Measurements from ENCODE around the gene SDK1.

SDK1 gene

DNA sequence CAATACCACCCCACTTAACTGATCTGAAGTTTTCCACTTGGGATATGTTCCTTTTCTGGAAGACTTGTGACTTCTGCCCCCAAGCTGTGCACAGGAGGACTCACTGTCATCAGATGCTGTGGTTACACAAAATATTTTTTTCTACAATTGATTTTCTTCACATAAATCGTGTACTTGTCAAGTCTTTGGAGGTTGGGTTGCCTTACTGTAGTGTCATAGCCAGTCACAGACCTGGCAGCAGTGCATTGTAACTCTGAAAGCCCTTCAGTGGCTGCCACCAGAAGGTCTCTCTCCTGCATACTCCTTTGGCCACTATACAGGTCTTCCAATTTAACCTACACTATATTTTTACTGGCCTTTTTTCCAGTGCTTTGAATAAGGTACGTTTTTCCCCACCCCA, 73.2 kb downstream of the SDK1 start:
- Histone ChIP-seq H3K27me3 (ENCODE audit: insufficient read depth, poor library complexity, severe bottlenecking) (no peaks in the 10 kb centered on the region), H3K36me3 (ENCODE audit: low read depth) (no peaks in the 10 kb centered on the region), H3K4me3 (ENCODE audit: severe bottlenecking) (no peak overlapping the region), H3K4me1 (ENCODE audit: insufficient read depth, poor library complexity, severe bottlenecking) (no peaks in the 10 kb centered on the region), H3K9me3 (ENCODE audit: severe bottlenecking) (no peaks in the 10 kb centered on the region), H3K27ac (ENCODE audit: poor library complexity, severe bottlenecking) (no peak overlapping the region)
- TF ChIP-seq, protein P1, sequence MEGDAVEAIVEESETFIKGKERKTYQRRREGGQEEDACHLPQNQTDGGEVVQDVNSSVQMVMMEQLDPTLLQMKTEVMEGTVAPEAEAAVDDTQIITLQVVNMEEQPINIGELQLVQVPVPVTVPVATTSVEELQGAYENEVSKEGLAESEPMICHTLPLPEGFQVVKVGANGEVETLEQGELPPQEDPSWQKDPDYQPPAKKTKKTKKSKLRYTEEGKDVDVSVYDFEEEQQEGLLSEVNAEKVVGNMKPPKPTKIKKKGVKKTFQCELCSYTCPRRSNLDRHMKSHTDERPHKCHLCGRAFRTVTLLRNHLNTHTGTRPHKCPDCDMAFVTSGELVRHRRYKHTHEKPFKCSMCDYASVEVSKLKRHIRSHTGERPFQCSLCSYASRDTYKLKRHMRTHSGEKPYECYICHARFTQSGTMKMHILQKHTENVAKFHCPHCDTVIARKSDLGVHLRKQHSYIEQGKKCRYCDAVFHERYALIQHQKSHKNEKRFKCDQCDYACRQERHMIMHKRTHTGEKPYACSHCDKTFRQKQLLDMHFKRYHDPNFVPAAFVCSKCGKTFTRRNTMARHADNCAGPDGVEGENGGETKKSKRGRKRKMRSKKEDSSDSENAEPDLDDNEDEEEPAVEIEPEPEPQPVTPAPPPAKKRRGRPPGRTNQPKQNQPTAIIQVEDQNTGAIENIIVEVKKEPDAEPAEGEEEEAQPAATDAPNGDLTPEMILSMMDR (IDR thresholded peaks at IDR 0.05; ENCODE audit: poor library complexity, severe bottlenecking), result no peak
- ATAC-seq (ENCODE audit: low read depth) (no peak), DNase-seq (ENCODE audit: low spot score) (no peak)

DNA sequence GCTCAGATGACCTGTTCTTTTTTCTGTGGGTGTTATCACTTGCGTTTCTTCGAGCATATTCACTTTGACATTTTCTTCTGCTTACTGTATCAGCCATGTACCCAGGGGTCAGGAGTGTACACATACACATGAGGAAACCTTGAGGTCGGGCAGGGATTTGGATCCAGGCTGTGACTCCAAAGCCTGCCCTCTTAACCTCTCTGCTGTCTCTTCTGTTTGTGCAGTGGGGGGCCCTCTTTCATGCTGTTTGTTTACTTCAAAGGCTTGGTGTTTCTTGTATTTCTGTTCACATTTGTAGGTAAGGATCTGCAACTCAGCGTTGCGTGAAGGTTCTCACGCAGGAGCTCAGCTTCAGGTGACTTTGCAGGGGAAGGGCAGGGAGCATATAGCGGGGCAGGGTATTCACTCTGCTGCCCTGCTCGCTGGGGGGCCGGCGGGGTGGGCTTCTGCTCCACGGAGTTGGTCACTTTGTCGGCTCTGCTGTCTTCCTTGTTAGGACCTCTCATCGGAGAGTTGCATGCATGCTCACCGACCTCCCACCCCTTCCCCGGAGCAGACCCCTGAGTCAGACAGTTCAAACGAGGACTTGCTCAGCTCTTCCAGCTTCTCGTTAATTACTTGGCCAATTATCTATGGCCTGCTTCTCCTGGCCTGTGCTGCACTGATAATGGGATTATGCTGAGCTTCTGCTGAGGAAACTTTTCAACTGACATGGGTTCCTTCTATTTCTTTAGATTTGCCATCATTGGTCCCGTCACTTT, 77.5 kb downstream of the SDK1 start:
- TF ChIP-seq, protein P1 (IDR thresholded peaks at IDR 0.05; ENCODE audit: poor library complexity, severe bottlenecking), result no peak
- Histone ChIP-seq H3K27ac (ENCODE audit: poor library complexity, severe bottlenecking) (no peak overlapping the region), H3K27me3 (ENCODE audit: insufficient read depth, poor library complexity, severe bottlenecking) (no peaks in the 10 kb centered on the region), H3K4me3 (ENCODE audit: severe bottlenecking) (no peak overlapping the region), H3K36me3 (ENCODE audit: low read depth) (no peaks in the 10 kb centered on the region), H3K4me1 (ENCODE audit: insufficient read depth, poor library complexity, severe bottlenecking) (no peaks in the 10 kb centered on the region), H3K9me3 (ENCODE audit: severe bottlenecking) (no peaks in the 10 kb centered on the region)
- DNase-seq (ENCODE audit: low spot score) (no peak), ATAC-seq (ENCODE audit: low read depth) (no peak)

DNA sequence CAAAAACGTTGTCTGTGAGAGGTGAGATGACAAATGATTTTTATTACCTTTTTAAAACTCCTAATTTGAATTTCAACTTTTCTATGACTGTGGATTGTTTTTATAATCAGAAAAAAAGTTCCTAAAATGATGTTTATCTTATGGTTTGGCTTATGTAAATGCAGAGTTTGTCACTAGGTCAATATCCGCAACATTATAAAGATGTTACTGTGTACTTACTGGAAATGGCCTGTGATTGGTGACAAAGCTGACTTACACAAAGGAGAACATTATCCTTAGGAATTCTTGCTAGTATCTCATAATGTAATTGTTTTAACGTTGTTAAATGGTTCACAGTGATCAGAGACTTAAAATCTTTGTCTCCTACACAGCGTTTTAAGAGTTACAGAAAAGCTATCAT, 79.0 kb downstream of the SDK1 start:
- Histone ChIP-seq H3K4me3 (ENCODE audit: severe bottlenecking) (no peak overlapping the region), H3K27me3 (ENCODE audit: insufficient read depth, poor library complexity, severe bottlenecking) (no peaks in the 10 kb centered on the region), H3K9me3 (ENCODE audit: severe bottlenecking) (no peaks in the 10 kb centered on the region), H3K36me3 (ENCODE audit: low read depth) (no peaks in the 10 kb centered on the region), H3K4me1 (ENCODE audit: insufficient read depth, poor library complexity, severe bottlenecking) (no peaks in the 10 kb centered on the region), H3K27ac (ENCODE audit: poor library complexity, severe bottlenecking) (no peak overlapping the region)
- ATAC-seq (ENCODE audit: low read depth), result no peak
- DNase-seq (ENCODE audit: low spot score), result no peak
- TF ChIP-seq, protein P1 (IDR thresholded peaks at IDR 0.05; ENCODE audit: poor library complexity, severe bottlenecking), result no peak

DNA sequence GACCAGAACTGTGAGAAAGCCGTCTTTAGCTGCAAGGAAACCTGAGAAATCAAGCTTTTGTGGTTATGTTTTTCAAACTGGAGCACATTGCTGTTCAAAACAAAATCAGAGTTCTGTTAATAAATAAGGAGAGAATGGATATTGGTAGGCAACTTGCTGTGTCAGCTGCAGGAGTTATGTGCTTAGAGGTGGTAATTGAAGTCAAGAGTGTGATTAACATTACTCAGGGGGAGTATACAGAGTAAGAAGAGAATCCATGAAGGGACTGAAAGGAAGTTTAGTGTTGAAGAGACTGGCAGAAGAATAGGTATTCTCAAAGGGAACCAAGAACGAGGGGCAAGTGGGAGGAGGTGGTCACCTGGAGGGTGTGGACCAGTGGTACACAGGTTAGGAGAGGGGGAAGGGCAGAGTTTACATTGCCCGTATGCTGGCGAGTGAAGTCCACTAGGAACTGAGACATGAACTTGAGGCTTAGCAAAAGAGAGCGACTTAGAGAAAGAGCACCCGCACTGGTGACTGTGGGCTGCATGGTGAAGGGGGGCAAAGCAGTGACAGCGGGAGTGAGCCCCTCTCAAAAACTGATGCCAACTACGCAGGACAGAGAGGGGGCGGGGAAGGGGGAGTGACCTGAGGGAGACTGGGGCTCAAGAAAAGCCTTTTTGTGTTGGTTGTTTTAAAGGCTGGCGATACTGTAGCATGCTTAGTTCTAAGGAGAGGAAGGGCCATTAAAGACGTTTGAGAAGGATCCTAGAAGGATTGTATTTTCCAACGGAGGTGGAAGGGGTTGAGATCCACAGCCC, 80.0 kb downstream of the SDK1 start:
- ATAC-seq (ENCODE audit: low read depth), result no peak
- peaks cover 2% of the 10 kb centered on the region for H3K27me3 ChIP-seq (ENCODE audit: insufficient read depth, poor library complexity, severe bottlenecking)
- no peaks in the 10 kb centered on the region for H3K9me3 ChIP-seq (ENCODE audit: severe bottlenecking)
- H3K27ac ChIP-seq (ENCODE audit: poor library complexity, severe bottlenecking), result no peak overlapping the region
- H3K36me3 ChIP-seq (ENCODE audit: low read depth), result no peaks in the 10 kb centered on the region
- no peak for DNase-seq (ENCODE audit: low spot score)
- TF ChIP-seq, protein P1 (IDR thresholded peaks at IDR 0.05; ENCODE audit: poor library complexity, severe bottlenecking), result no peak
- H3K4me1 ChIP-seq (ENCODE audit: insufficient read depth, poor library complexity, severe bottlenecking), result no peaks in the 10 kb centered on the region
- no peak overlapping the region for H3K4me3 ChIP-seq (ENCODE audit: severe bottlenecking)

Measured in RWPE2 (cell line).